ENCODE data around the gene ZNF529.
A peak's percentile ranks its signal among the peaks of the same experiment; 100 is the strongest.

DNA sequence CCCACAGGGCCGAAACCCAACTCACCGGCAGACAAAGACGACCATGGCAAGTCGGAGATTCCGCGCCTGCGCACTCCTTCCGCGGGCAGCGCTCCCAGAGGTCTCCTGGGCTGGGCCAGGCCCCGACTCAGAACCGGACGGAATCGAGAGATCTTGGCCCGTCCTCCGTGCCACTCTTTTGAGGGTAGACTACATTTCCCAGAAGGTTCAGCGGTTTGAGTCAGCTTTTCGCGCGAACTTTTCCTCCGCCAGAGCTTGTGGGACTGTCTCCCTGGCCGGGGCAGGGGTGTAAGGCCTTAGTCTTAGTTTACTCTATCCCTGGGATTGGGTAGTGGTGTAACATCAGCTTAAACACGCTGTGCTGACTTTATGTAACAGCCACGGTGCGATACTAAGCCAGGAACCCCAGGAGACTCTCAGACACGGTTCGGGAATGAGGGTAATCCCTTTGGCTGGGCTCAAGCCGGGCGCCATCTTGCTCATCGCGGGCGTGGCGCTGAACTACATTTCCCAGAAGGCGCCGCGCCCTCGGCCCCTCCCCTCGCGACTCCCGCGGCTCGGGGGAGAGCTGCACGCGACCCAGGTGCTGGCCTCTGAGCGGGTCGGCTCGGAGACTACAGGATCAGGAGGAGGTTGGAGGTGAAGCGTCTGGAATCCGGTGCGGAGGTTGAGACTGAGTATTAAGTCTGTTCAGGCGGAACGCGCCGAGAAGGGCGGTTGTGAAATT lies 44.7 kb downstream of the ZNF529 start, which contains the start of gene ZNF260:
- TF ChIP-seq, protein P1, sequence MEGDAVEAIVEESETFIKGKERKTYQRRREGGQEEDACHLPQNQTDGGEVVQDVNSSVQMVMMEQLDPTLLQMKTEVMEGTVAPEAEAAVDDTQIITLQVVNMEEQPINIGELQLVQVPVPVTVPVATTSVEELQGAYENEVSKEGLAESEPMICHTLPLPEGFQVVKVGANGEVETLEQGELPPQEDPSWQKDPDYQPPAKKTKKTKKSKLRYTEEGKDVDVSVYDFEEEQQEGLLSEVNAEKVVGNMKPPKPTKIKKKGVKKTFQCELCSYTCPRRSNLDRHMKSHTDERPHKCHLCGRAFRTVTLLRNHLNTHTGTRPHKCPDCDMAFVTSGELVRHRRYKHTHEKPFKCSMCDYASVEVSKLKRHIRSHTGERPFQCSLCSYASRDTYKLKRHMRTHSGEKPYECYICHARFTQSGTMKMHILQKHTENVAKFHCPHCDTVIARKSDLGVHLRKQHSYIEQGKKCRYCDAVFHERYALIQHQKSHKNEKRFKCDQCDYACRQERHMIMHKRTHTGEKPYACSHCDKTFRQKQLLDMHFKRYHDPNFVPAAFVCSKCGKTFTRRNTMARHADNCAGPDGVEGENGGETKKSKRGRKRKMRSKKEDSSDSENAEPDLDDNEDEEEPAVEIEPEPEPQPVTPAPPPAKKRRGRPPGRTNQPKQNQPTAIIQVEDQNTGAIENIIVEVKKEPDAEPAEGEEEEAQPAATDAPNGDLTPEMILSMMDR (IDR thresholded peaks at IDR 0.05), result peak in 2 of 7 experiments; percentile 3 to 15
- TF ChIP-seq POLR2A (IDR thresholded peaks at IDR 0.05), result peak; percentile 47 to 83 (median 81)

Data from body of pancreas (tissue), 4 donors.